WTC11 (cell line): ENCODE measurements around the gene STIP1.

Source experiments
- CREB1 ChIP-seq: sonication (generic); formaldehyde crosslinking; IDR thresholded peaks from 2 replicates; pipeline ENCODE4 v1.8.0; 2023; ENCODE audit warnings: mild to moderate bottlenecking, missing genetic modification reagents
- CTCF ChIP-seq: fragments of 200-600 bp; IDR thresholded peaks from 2 replicates; pipeline ENCODE4 v1.8.0; 2022; ENCODE audit warnings: antibody characterized with exemption
- NR2C2 ChIP-seq: sonication (generic); formaldehyde crosslinking; IDR thresholded peaks from 2 replicates; pipeline ENCODE4 v1.8.0; 2022; ENCODE audit warnings: mild to moderate bottlenecking, missing genetic modification reagents
- TEAD1 ChIP-seq: sonication (generic); formaldehyde crosslinking; IDR thresholded peaks from 2 replicates; pipeline ENCODE4 v1.8.0; 2022; ENCODE audit warnings: mild to moderate bottlenecking, missing genetic modification reagents
- USF1 ChIP-seq: sonication (generic); formaldehyde crosslinking; IDR thresholded peaks from 2 replicates; pipeline ENCODE4 v1.8.0; 2022; ENCODE audit warnings: mild to moderate bottlenecking, missing genetic modification reagents
- TF ChIP-seq, protein P1 (sequence below): sonication (generic); formaldehyde crosslinking; IDR thresholded peaks from 2 replicates; pipeline ENCODE4 v1.8.0; 2022; ENCODE audit warnings: mild to moderate bottlenecking, missing genetic modification reagents
- TF ChIP-seq, protein P2 (sequence below): fragments of 250-450 bp; sonication (Bioruptor Pico); IDR thresholded peaks from 2 replicates; pipeline ENCODE4 v1.9.0; 2021; ENCODE audit warnings: mild to moderate bottlenecking, borderline replicate concordance

DNA sequence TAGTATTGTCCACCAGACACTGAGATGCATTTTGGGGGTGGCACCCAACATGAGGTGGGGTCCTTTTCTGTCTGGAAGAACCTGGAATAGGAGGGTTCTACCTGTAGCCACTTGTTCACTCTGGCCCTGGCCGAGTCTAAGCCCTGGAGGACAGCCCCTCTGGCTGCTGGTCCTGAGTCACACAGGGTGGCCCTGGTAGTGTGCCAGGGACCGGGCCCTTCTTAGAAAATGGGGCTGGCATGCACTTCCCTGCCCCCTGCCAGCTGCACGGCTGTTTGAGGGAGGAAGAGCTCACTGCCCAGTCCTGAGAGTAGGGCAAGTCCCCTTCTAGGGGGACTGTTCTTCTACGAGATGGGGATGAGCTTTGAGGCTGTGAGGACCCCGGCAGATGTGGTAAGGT lies 67.5 kb downstream of the STIP1 start:
- TF ChIP-seq CREB1 (no peak), NR2C2 (CRISPR knock-in tag) (no peak), CTCF (no peak), TEAD1 (CRISPR knock-in tag) (no peak), USF1 (CRISPR knock-in tag) (no peak)
- TF ChIP-seq, protein P1, sequence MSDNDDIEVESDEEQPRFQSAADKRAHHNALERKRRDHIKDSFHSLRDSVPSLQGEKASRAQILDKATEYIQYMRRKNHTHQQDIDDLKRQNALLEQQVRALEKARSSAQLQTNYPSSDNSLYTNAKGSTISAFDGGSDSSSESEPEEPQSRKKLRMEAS (CRISPR knock-in tag) = no peak
- TF ChIP-seq, protein P2, sequence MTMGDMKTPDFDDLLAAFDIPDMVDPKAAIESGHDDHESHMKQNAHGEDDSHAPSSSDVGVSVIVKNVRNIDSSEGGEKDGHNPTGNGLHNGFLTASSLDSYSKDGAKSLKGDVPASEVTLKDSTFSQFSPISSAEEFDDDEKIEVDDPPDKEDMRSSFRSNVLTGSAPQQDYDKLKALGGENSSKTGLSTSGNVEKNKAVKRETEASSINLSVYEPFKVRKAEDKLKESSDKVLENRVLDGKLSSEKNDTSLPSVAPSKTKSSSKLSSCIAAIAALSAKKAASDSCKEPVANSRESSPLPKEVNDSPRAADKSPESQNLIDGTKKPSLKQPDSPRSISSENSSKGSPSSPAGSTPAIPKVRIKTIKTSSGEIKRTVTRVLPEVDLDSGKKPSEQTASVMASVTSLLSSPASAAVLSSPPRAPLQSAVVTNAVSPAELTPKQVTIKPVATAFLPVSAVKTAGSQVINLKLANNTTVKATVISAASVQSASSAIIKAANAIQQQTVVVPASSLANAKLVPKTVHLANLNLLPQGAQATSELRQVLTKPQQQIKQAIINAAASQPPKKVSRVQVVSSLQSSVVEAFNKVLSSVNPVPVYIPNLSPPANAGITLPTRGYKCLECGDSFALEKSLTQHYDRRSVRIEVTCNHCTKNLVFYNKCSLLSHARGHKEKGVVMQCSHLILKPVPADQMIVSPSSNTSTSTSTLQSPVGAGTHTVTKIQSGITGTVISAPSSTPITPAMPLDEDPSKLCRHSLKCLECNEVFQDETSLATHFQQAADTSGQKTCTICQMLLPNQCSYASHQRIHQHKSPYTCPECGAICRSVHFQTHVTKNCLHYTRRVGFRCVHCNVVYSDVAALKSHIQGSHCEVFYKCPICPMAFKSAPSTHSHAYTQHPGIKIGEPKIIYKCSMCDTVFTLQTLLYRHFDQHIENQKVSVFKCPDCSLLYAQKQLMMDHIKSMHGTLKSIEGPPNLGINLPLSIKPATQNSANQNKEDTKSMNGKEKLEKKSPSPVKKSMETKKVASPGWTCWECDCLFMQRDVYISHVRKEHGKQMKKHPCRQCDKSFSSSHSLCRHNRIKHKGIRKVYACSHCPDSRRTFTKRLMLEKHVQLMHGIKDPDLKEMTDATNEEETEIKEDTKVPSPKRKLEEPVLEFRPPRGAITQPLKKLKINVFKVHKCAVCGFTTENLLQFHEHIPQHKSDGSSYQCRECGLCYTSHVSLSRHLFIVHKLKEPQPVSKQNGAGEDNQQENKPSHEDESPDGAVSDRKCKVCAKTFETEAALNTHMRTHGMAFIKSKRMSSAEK = no peak
